CD4-positive, alpha-beta T cell treated with Interleukin-1 beta for 1 hour (primary cell): ENCODE data around the gene TCTN2.

Experiments used
- DNase-seq, 2 donors: peaks; one replicate each; pipeline ENCODE4 v3.0.0-alpha.2; 2020 to 2022

Gene TCTN2

DNA sequence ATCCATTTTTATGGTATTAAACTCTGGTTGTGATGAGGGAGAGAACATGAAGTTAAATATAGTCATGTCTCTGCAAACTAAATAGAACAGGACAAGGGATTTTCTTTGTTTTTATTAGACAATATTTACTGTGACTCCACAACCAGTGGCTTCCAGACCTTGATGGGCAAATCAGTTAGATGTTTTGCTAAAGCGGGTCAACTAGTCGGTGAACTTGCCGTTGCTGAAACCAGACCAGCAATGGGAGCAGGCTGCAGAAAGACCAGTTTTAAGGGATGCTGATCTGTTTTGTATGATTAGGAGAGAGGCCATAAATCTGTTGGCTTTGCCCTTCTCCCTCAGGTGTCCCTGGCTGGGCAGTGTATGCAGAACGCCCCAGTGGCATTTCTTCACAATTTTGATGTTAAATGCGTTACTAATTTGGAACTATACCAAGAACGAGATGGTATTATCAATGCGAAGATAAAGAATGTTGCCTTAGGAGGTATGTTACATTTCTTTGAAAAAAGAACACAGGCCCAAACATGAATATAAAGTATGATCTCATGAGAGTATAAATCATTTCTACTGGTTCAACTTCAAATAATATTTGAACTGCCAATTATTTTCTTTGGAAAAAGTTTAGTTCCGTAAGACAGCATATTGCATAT, 19.4 kb downstream of the TCTN2 start:
- DNase-seq, result no peak

GRCh38 chr12:123696207-123696606, 25.3 kb downstream of the TCTN2 start:
- DNase-seq, result no peak

DNA sequence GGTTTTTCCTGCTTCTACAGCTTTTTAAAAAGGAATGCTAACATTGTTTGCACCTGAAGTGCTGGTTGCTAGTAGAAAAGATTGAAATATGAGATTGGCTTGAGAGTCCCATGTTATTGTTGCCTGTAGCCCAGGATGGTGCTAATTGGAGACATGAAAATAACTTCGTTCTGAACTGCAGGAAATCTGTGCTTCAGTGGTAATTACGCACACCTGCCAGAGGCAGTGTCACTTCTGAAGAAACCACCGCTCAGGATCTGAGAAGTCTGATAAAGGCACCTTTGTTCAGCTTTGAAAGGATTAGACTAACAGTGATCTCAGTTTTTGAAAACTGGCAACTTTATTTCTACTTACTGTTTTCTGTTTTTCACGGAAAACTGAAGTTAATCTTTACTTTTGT, 25.7 kb downstream of the TCTN2 start:
- no peak for DNase-seq

DNA sequence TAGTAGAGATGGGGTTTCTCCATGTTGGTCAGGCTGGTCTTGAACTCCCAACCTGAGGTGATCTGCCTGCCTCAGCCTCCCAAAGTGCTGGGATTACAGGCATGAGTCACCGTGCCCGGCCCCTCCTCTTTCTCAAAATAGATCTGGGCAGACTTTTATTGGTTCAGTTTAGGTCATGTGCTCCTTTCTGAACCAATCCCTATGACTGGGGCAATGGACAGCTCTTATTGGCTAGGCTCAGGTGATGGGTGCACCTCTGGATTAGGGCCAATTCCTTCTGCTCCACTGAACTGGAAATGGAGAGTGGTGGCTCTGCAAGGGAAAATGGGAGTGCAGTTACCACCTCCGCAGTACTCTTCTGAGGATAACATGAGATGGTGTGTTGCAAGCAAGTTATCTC, 35.0 kb downstream of the TCTN2 start:
- no peak for DNase-seq

- DNase-seq, result no peak
Measured at GRCh38 chr12:123707466-123707865, 36.6 kb downstream of the TCTN2 start.

DNA sequence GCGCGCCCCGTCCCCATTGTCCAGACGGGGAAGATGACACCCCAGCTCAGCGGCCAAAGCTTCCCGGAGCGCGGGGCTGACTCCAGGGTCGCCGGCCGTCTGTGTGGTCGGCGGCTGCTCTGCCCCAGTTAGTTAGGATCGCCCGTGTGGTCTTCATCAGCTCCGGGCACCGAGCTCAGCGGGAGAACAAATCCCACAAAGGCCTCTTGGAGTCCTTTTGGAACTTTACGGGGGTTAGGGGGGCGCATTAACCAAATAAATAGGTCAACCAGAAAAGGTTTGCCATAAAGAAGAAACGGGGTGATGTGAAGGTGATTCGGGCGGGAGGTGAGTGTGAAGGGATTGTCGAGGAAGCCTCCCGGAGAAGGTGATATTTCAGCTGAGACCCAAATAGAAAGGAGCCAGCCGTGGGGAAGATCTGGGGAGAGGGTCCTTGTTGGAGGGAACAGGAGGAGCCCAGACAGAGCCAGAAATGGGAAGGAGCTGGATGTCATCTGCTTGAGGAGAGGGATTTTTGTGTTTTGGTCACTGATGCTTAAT, 41.9 kb downstream of the TCTN2 start:
- DNase-seq, result no peak

DNA sequence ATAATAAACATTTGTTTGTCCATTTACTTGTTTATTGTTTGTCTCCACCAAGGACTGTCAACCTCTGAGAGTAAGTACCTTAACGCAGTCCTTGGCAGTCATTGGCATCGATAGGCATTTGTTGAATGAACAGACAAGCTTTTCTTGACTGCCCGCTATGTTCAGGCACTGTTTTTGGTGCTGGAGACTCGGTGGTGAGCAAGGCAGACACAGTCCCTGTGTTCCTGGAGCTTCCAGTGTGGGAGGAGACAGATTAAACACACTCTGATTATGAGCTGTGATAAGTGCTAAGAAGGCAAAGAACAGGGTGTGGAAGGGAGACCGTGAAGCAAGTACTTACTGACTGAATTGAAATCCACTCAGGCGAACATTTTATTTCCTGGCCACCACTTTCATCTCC, 42.5 kb downstream of the TCTN2 start:
- no peak for DNase-seq

GRCh38 chr12:123713823-123714585, 43.1 kb downstream of the TCTN2 start:
- peak in 1 of 2 donors; percentile 7 for DNase-seq

DNA sequence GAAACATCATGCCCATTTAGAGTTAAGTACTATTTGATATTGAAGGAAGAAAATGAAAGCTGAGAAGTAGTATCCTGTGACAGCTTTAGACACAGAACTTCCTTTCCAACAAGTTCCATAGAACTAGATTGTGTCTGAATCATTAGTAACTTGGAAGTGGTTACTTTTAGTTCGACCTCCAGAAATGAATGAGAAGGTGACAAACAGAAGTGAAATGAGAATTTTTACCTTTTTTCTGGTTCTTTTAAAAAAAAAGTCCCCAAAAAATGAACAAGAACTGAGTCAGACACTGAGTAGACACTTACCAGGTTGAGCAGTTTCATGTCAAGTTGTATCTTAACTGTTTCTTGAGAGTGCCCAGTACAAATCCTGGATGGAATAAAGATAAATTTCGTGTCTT, 44.3 kb downstream of the TCTN2 start:
- no peak for DNase-seq

- DNase-seq, result no peak
Measured at GRCh38 chr12:123717350-123717749, 46.4 kb downstream of the TCTN2 start.

DNA sequence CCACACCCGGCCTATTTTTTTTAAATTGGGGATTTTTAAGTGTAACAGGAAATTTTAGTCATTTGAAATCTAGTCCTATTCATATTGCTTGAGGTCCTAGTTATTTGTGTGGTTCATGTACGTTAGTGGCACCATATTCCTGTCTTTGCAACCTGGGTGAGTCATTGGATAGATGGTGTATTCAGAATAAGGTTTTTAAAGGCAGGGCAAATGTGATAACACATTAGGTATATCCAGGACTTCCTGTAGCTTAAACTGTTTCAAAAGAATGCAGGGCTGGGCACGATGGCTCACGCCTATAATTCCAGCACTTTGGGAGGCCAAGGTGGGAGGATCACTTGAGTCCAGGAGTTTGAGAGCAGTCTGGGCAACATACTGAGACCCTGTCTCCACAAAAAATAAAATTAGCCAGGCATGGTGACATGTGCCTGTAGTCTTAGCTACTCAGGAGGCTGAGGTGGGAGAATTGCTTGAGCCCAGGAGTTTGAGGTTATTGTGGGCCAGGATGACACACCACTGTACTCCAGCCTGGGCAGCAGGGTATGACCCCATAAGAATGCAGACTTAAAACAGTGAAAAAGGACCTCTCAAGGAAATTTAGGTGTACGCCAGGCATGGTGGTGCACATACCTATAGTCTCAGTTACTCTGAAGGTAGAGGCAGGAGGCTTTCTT, 49.4 kb downstream of the TCTN2 start:
- no peak for DNase-seq

GRCh38 chr12:123721245-123721644, 50.3 kb downstream of the TCTN2 start:
- no peak for DNase-seq

GRCh38 chr12:123723011-123723410, 52.1 kb downstream of the TCTN2 start:
- DNase-seq, result no peak

DNA sequence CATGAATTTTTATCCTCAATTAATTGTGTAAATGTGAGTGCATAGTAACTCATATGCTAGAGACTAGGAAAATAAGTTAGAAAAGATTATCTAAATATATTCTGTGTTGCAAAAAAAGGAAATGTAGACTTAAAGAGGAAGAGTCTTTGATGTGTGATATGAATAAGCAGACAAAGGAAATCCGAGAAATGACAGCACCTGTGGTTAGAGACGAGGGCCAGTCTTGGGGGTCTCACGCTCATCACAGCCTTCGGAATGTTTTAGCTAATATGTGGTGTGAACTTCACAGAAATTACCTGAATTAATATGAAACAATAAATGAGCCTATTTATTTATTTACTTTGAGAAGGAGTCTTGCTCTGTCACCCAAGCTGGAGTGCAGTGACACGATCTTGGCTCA, 52.9 kb downstream of the TCTN2 start:
- no peak for DNase-seq

DNA sequence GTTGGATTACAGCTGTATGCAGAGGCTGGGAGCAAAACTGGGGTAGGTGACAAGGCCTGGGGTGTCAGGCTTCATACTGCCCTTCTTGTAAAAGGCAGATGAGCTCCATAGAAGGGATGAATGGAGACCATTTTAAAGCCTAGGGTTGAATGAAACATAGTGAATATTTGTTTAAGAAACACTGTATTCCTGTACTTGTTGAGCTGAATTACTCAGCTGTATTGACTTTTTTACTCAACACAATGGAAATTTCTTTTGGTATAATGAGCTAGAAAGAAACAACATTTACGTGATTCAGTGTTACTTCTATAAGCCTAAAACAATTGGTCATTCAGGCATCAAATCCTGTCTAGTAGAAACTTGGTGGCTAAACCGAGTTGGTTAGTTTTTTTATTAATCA, 55.3 kb downstream of the TCTN2 start:
- no peak for DNase-seq

DNA sequence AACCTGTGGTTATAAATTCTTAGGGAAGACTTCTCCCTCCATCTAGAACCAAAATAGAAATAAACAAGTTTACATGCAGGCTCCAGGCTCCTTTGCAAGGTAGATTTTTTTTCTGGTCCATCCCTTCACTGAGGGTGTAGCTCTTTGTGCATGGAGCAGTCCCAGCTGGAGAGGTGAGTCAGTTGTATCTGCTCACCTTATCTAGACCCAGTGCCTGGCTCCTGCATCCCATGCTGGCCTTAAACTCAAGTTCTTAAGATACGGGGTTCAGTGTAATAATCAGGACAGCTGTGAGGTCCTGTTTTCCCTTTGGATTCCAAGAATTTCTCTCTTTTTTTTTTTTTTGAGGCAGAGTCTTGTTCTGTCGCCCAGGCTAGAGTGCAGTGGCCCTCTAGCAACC, 56.0 kb downstream of the TCTN2 start:
- no peak for DNase-seq

GRCh38 chr12:123727878-123728277, 57.0 kb downstream of the TCTN2 start:
- DNase-seq, result no peak

DNA sequence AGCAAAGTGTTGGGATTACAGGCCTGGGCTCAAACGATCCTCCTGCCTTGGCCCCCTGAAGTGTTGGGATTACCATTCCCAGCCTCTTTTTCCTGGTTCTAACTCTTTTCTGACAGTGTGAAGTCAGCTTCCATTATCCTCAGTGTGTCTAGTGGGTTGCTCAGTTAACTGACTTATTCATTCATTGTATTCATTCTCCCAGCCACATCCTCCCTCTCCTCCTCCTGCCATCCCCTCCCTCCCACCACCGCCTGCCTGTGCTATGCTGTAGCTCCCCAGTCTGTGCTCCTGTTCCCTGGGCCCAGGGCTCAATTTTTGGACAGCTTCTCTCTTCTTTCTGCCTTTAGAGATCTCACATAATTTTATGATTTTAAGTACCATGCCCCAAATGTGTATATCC, 60.7 kb downstream of the TCTN2 start:
- DNase-seq, result no peak

DNA sequence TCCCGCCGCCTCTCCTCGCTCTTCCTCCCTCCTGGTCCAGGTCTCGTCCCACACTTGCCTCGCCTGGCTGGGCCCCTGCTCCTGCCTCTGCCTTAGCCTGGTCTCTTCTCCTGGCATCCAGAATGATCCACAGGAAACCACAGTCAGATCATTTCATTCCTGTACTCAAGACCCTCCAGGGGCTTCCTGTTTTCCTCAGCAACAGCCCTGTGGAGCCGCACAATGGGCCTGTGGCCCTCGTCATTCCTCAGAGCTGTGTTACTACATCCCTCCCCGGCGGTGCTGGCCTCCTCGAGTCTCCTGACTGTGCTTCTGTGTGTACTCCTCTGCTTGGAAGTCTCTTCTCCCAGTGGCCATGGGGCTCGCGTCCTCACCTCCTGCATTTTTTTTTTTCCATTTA, 61.3 kb downstream of the TCTN2 start:
- DNase-seq, result no peak

GRCh38 chr12:123733229-123733628, 62.3 kb downstream of the TCTN2 start:
- DNase-seq, result no peak

- DNase-seq, result no peak
Measured at GRCh38 chr12:123734268-123734667, 63.4 kb downstream of the TCTN2 start.

DNA sequence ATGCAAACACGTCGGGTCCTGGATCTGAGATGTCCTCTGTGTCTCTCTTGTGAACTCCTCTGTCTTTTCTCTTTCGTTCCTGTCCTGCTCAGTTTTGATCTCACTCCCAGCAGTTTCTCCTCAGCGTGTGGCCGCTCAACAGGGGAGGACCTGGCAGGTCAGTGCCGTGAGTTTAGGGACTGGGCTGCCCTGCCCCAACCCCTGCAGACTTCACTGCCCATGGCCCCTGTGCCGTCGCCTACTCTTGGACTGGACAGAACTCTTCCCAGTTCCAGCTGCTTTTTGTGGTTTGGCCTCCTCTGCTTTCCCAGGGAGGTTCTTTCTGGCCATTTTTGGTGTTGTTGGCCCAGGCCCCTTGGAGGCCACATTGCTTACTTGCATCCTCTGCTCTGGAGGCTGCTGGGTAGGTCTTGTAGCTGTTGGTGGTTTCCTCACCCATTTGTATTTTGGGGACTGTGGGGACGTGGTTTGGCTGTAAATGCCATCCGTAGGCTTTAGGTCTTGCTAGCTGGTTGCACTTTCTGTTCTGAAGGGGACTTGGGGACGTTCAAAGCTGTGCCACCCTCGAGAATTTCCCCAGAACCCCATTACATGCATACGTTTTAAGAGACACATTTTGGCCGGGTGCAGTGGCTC, 71.1 kb downstream of the TCTN2 start:
- DNase-seq, result peak; percentile 33 to 34

GRCh38 chr12:123743002-123743401, 72.1 kb downstream of the TCTN2 start:
- DNase-seq, result peak in 1 of 2 donors; percentile 17
